H1 (cell line): ENCODE data around the gene OR2V2. TPM values are rescaled to one million over a fixed set of nuclear protein-coding genes. Genes with fewer than 3 reads are reported as not detected.

Experiments
- CTCF ChIA-PET: fragments of 300-600 bp; sonication (Branson Sonifier 250); formaldehyde crosslinking; loops from one replicate; lab custom pipeline; 2021; ENCODE audit not compliant: partially characterized antibody; lab: Charles Lee
- POLR2A ChIA-PET: fragments of 300-600 bp; sonication (Branson Sonifier 250); formaldehyde crosslinking; loops from one replicate; lab custom pipeline; 2021; ENCODE audit warnings: inconsistent platforms; ENCODE audit not compliant: partially characterized antibody; lab: Charles Lee
- DNase-seq, 2 experiments: peaks; one replicate each; pipeline versions ENCODE4 v3.0.0 to v3.0.0-alpha.2; 2010 to 2022; ENCODE audit warnings: low spot score in 2 of 2, low read depth in 1 of 2, mixed read lengths in 1 of 2
- FAIRE-seq: peaks from 2 replicates; lab custom pipeline; 2011; peaks lifted over from hg19 to GRCh38; lab: Jason Lieb, UNC
- H2AFZ ChIP-seq: 2 replicates; pipeline ENCODE4 v1.8.1; 2012; ENCODE audit warnings: low read length, inconsistent platforms
- H2AK5ac ChIP-seq: 2 replicates; pipeline ENCODE4 v1.6.1; 2013; ENCODE audit warnings: low read depth, low read length
- H2BK120ac ChIP-seq: replicated peaks from 2 replicates; pipeline ENCODE3; 2013; ENCODE audit warnings: low read depth, low read length, inconsistent platforms
- H2BK12ac ChIP-seq: 2 replicates; pipeline ENCODE4 v1.6.1; 2013; ENCODE audit warnings: low read depth, low read length
- H2BK15ac ChIP-seq: 2 replicates; pipeline ENCODE4 v1.6.1; 2013; ENCODE audit warnings: low read length
- H2BK20ac ChIP-seq: 2 replicates; pipeline ENCODE4 v1.6.1; 2013; ENCODE audit warnings: low read length
- H2BK5ac ChIP-seq: 2 replicates; pipeline ENCODE4 v1.6.1; 2013; ENCODE audit warnings: low read depth, low read length
- H3K14ac ChIP-seq: 2 replicates; pipeline ENCODE4 v1.6.1; 2013; ENCODE audit warnings: inconsistent platforms; ENCODE audit not compliant: insufficient read length
- H3K18ac ChIP-seq: 2 replicates; pipeline ENCODE4 v1.6.1; 2013; ENCODE audit warnings: low read length; ENCODE audit errors: extremely low read depth
- H3K23ac ChIP-seq: 2 replicates; pipeline ENCODE4 v1.6.1; 2013; ENCODE audit warnings: inconsistent platforms; ENCODE audit not compliant: insufficient read length
- H3K23me2 ChIP-seq: 2 replicates; pipeline ENCODE4 v1.6.1; 2013; ENCODE audit warnings: low read depth, low read length
- H3K27ac ChIP-seq: 2 replicates; pipeline ENCODE4 v1.6.1; 2011; ENCODE audit warnings: low read depth, low read length, inconsistent platforms
- H3K27me3 ChIP-seq, 4 experiments: replicated peaks in 1 of 4; 1 replicate in 1 of 4; 2 replicates in 3 of 4; pipeline versions ENCODE4 v1.6.1 to v1.8.1; 2011 to 2013; ENCODE audit warnings: low read length in 3 of 4, mild to moderate bottlenecking in 3 of 4, inconsistent platforms in 2 of 4, mixed read lengths in 2 of 4, moderate library complexity in 1 of 4; ENCODE audit not compliant: control insufficient read depth in 3 of 4, insufficient read depth in 3 of 4; ENCODE audit errors: extremely low read depth in 1 of 4
- H3K36me3 ChIP-seq, 4 experiments: 2 replicates each; pipeline versions ENCODE4 v1.6.1 to v1.8.1; 2011 to 2013; ENCODE audit warnings: mild to moderate bottlenecking in 4 of 4, low read length in 3 of 4, moderate library complexity in 2 of 4, control low read depth in 1 of 4, inconsistent platforms in 1 of 4; ENCODE audit not compliant: insufficient read depth in 4 of 4, control insufficient read depth in 2 of 4
- H3K4ac ChIP-seq: replicated peaks from 2 replicates; pipeline ENCODE3; 2013; ENCODE audit warnings: low read length, low read depth, mixed read lengths, inconsistent platforms; ENCODE audit not compliant: insufficient read length
- H3K4me1 ChIP-seq, 4 experiments: replicated peaks in 1 of 4; 1 replicate in 1 of 4; 2 replicates in 3 of 4; pipeline versions ENCODE4 v1.6.1 to v1.8.1; 2011 to 2013; ENCODE audit warnings: low read length in 3 of 4, inconsistent platforms in 2 of 4, mixed read lengths in 1 of 4; ENCODE audit not compliant: insufficient read depth in 4 of 4, control insufficient read depth in 3 of 4
- H3K4me2 ChIP-seq, 2 experiments: 2 replicates each; pipeline versions ENCODE4 v1.6.1 to v1.8.1; 2011 to 2013; ENCODE audit warnings: low read depth in 2 of 2, low read length in 2 of 2, control low read depth in 1 of 2, inconsistent platforms in 1 of 2, mild to moderate bottlenecking in 1 of 2; ENCODE audit not compliant: insufficient read depth in 1 of 2
- H3K4me3 ChIP-seq, 4 experiments: fragments of 200-600, 300-600 bp in 1 of 4; sonication (generic), shearing (Covaris generic), sonication (Bioruptor Twin) in 1 of 4; 2 replicates each; pipeline versions ENCODE4 v1.5.1 to v1.8.1; 2011 to 2016; ENCODE audit warnings: low read length in 4 of 4, low read depth in 3 of 4, control low read depth in 2 of 4, inconsistent platforms in 2 of 4, mild to moderate bottlenecking in 2 of 4, mixed read lengths in 1 of 4, moderate library complexity in 1 of 4; ENCODE audit not compliant: insufficient read depth in 2 of 4; ENCODE audit errors: extremely low read depth in 1 of 4
- H3K56ac ChIP-seq: replicated peaks from 2 replicates; pipeline ENCODE3; 2013; ENCODE audit warnings: low read depth, mild to moderate bottlenecking, mixed read lengths, low read length, inconsistent platforms; ENCODE audit not compliant: insufficient read length
- H3K79me1 ChIP-seq: 2 replicates; pipeline ENCODE4 v1.6.1; 2013; ENCODE audit warnings: low read depth, low read length, control low read depth
- H3K79me2 ChIP-seq, 2 experiments: 2 replicates each; pipeline versions ENCODE4 v1.6.1 to v1.8.1; 2012 to 2013; ENCODE audit warnings: low read length in 2 of 2, mild to moderate bottlenecking in 2 of 2, inconsistent platforms in 1 of 2; ENCODE audit not compliant: insufficient read depth in 2 of 2, control insufficient read depth in 1 of 2
- H3K9ac ChIP-seq, 4 experiments: replicated peaks in 1 of 4; 1 replicate in 1 of 4; 2 replicates in 3 of 4; pipeline versions ENCODE4 v1.6.1 to v1.8.1; 2011 to 2013; ENCODE audit warnings: low read depth in 3 of 4, low read length in 3 of 4, control low read depth in 2 of 4, mild to moderate bottlenecking in 2 of 4, moderate library complexity in 2 of 4, inconsistent platforms in 1 of 4; ENCODE audit errors: extremely low read depth in 1 of 4
- H3K9me3 ChIP-seq, 2 experiments: 2 replicates each; pipeline versions ENCODE4 v1.6.1 to v1.8.1; 2012 to 2013; ENCODE audit warnings: mild to moderate bottlenecking in 2 of 2, moderate library complexity in 2 of 2, control low read depth in 1 of 2, inconsistent platforms in 1 of 2, low read depth in 1 of 2, low read length in 1 of 2, mixed read lengths in 1 of 2; ENCODE audit not compliant: insufficient read depth in 2 of 2
- H4K20me1 ChIP-seq, 2 experiments: replicated peaks in 1 of 2; 2 replicates each; pipeline versions ENCODE3 to v1.8.1; 2011 to 2013; ENCODE audit warnings: inconsistent platforms in 2 of 2, low read length in 2 of 2, mild to moderate bottlenecking in 1 of 2; ENCODE audit not compliant: insufficient read depth in 2 of 2, control insufficient read depth in 1 of 2
- H4K5ac ChIP-seq: 2 replicates; pipeline ENCODE4 v1.6.1; 2013; ENCODE audit warnings: low read length, low read depth, mixed read lengths, inconsistent platforms; ENCODE audit not compliant: insufficient read length
- H4K8ac ChIP-seq: 2 replicates; pipeline ENCODE4 v1.8.0; 2013; ENCODE audit warnings: mild to moderate bottlenecking, moderate library complexity, low read length, inconsistent platforms; ENCODE audit not compliant: insufficient read depth; ENCODE audit errors: extremely low read depth
- H4K91ac ChIP-seq: replicated peaks from 2 replicates; pipeline ENCODE3; 2013; ENCODE audit warnings: low read length, mixed read lengths, inconsistent platforms; ENCODE audit not compliant: insufficient read length
- ASH2L ChIP-seq: fragments of 200-600, 300-600 bp; sonication (generic); IDR thresholded peaks from one replicate; pipeline ENCODE4 v1.7.1; 2017; ENCODE audit warnings: low read length
- BRCA1 ChIP-seq: IDR thresholded peaks from 2 replicates; pipeline ENCODE4 v1.6.1; 2012; ENCODE audit warnings: low read depth, low read length, improper control_type of control experiment
- CTBP2 ChIP-seq: IDR thresholded peaks from 2 replicates; pipeline ENCODE4 v1.7.0; 2011; ENCODE audit warnings: borderline replicate concordance, mild to moderate bottlenecking, moderate library complexity, mixed read lengths, low read length; ENCODE audit not compliant: insufficient read depth, insufficient read length
- FOSL1 ChIP-seq: IDR thresholded peaks from 2 replicates; pipeline ENCODE4 v1.6.1; 2011; ENCODE audit warnings: mild to moderate bottlenecking, low read depth, low read length, moderate library complexity; ENCODE audit not compliant: insufficient read depth
- JUN ChIP-seq: IDR thresholded peaks from 2 replicates; pipeline ENCODE4 v1.6.1; 2011; ENCODE audit warnings: low read depth, mild to moderate bottlenecking, improper control_type of control experiment, low read length
- POU5F1 ChIP-seq: IDR thresholded peaks from 2 replicates; pipeline ENCODE4 v1.6.1; 2011; ENCODE audit warnings: low read depth, mild to moderate bottlenecking, low read length, moderate library complexity
- RAD21 ChIP-seq, 2 experiments: IDR thresholded peaks in 1 of 2; conservative IDR thresholded peaks in 1 of 2; 2 replicates each; pipeline ENCODE4 v1.6.1; 2011; ENCODE audit warnings: low read depth in 2 of 2, low read length in 2 of 2, improper control_type of control experiment in 1 of 2, inconsistent platforms in 1 of 2, mild to moderate bottlenecking in 1 of 2, moderate library complexity in 1 of 2
- ZNF274 ChIP-seq: IDR thresholded peaks from 2 replicates; pipeline ENCODE4 v1.7.0; 2012; ENCODE audit warnings: low read length, borderline replicate concordance; ENCODE audit errors: extremely low read depth
- WGBS, 2 experiments: shearing (Covaris generic) in 1 of 2; methylation state at CpG; one replicate each; pipeline versions ENCODE4 v1.1.6 to v1.1.7; 2013 to 2015; ENCODE audit warnings: low lambda C conversion rate in 2 of 2, mixed read lengths in 2 of 2, inconsistent platforms in 1 of 2, low coverage in 1 of 2, missing lambda C conversion rate in 1 of 2; ENCODE audit not compliant: insufficient replicate concordance in 2 of 2, insufficient coverage in 1 of 2, insufficient read length in 1 of 2; ENCODE audit errors: extremely low coverage in 1 of 2, missing lambda C conversion rate in 1 of 2; 5-methylcytosine and 5-hydroxymethylcytosine counted together
- polyA plus RNA-seq, 7 experiments: library from polyadenylated mRNA; depleted of rRNA in 3 of 7; stranded (reverse) in 5 of 7; unstranded in 2 of 7; fragments of >200 nt in 5 of 7; fragments of 200-250 nt in 2 of 7; gene quantifications; 1 replicate in 5 of 7; 2 replicates in 1 of 7; 4 replicates in 1 of 7; pipeline versions ENCODE4 v1.2.1 to v1.2.3, GENCODE V29; 2011 to 2013; ENCODE audit warnings: missing spikeins in 2 of 7, mixed read lengths in 2 of 7
- total RNA-seq: library from RNA; stranded (reverse); fragmentation: NEBNext Ultra II Directional; extraction: Animal tissue kit (Norgen Biotek cat#: 25700); gene quantifications from 2 replicates; pipeline ENCODE4 v1.2.1, GENCODE V29; 2021

Gene OR2V2
- total and polyA plus RNA-seq, 2 of the 8 experiments (the other 6 are each of a cell fraction or from before 2014, with no cell fraction given) = not detected

- FAIRE-seq = no peak
Observed at GRCh38 chr5:181105391-181106025, 41.9 kb upstream of the OR2V2 start.

More at GRCh38 chr5:181105391-181106025, 41.9 kb upstream of the OR2V2 start:
- Histone ChIP-seq H3K27ac (no peak overlapping the region), H4K8ac (no peak overlapping the region), H3K79me2 (no peaks in the 10 kb centered on the region), H3K14ac (no peak overlapping the region), H4K5ac (no peak overlapping the region), H3K4me1 (peaks cover 0 to 11% (median 6%) of the 10 kb centered on the region in 4 experiments; a peak in 6 of 7 replicates), H3K4me2 (peak overlapping the region in 1 of 2 experiments; percentile 69; a peak in 2 of 4 replicates), H2BK5ac (no peak overlapping the region), H4K20me1 (no peaks in the 10 kb centered on the region), H3K27me3 (peaks cover 3 to 16% (median 10%) of the 10 kb centered on the region in 4 experiments), H3K36me3 (peaks cover 0 to 1% (median 0%) of the 10 kb centered on the region in 4 experiments; a peak in 1 of 8 replicates), H3K9ac (no peak overlapping the region), H3K23ac (no peak overlapping the region), H3K18ac (no peak overlapping the region), H2BK15ac (no peak overlapping the region), H2AFZ (no peak overlapping the region), H2AK5ac (no peak overlapping the region), H3K79me1 (no peaks in the 10 kb centered on the region), H3K56ac (no peak overlapping the region), H3K4me3 (no peak overlapping the region; a peak in 3 of 8 replicates), H2BK120ac (no peak overlapping the region), H2BK20ac (no peak overlapping the region), H3K9me3 (no peaks in the 10 kb centered on the region), H3K4ac (no peak overlapping the region), H3K23me2 (no peaks in the 10 kb centered on the region), H2BK12ac (no peak overlapping the region), H4K91ac (no peak overlapping the region)
- ChIA-PET CTCF (no interaction called here), POLR2A (no interaction called here)
- TF ChIP-seq BRCA1 = no peak
- TF ChIP-seq JUN = no peak
- no peak for TF ChIP-seq ZNF274
- no peak for TF ChIP-seq CTBP2
- TF ChIP-seq RAD21 (IDR thresholded peaks at IDR 0.05 in 1 of 2, conservative IDR thresholded peaks at IDR 0.05 in 1 of 2; ENCODE audit: low read depth in 2 of 2, low read length in 2 of 2) = no peak
- no peak for TF ChIP-seq FOSL1
- TF ChIP-seq POU5F1 = no peak
- TF ChIP-seq ASH2L = no peak
- 59% methylated on average over 7 of the region's 7 CpGs; no CpG with 5 or more reads in 1 of the 2 experiments for WGBS, 2 experiments
- no peak for DNase-seq
